ENCODE data around the gene ADGRG3.

Gene ADGRG3

GRCh38 chr16:57681950-57682728 is 14.0 kb downstream of the ADGRG3 start:
- no peak for DNase-seq

GRCh38 chr16:57682809-57683635 is 14.9 kb downstream of the ADGRG3 start:
- no peak for DNase-seq

- no peak for DNase-seq
These were observed 15.8 kb downstream of the ADGRG3 start for GRCh38 chr16:57683636-57684545.

DNA sequence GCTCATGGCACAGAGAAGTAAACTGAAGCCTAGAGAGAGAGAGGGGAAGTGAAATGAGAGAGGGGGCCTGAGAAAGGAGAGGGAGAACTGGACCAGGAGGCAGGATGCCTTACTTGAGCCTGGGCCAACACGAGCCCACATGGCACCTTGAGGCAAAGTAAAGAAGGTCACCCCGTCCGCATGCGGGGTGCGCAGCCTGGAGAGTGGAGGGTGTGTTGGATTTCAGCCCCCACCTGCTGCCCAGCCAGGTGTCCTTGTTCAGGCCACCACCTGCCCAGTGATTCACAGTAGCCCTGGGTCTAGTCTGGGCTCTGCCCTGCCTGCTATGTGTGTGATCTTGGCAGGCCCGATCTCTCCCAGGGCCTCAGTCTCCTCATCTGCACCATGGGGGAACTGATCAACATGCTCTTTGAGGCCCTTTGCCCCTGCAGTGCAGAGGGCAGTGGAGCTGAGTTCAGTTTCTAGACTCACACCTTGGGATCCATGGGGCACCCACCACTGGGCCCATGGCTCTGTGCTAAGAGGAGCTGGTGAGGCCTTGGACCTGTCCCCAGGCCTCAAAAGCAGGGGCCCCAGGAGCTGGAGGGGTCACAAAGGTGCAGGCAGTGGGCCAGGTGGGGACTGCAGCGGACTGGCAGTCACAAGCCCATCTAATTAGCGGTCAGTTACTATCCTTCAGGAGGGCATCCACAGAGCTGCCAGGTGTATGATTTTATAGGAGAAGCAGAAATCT is 16.7 kb downstream of the ADGRG3 start:
- DNase-seq = no peak

DNA sequence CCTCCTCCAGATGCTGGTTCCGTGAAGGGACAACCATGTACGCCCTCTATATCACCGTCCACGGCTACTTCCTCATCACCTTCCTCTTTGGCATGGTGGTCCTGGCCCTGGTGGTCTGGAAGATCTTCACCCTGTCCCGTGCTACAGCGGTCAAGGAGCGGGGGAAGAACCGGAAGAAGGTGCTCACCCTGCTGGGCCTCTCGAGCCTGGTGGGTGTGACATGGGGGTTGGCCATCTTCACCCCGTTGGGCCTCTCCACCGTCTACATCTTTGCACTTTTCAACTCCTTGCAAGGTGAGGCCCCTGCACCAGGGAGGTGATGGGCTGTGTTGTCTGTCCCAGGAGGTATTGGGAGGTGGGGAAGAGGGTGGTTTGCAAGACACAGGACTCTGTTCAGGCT is 17.5 kb downstream of the ADGRG3 start:
- DNase-seq = no peak

- DNase-seq = no peak
These were observed 18.5 kb downstream of the ADGRG3 start for GRCh38 chr16:57686577-57686976.

DNA sequence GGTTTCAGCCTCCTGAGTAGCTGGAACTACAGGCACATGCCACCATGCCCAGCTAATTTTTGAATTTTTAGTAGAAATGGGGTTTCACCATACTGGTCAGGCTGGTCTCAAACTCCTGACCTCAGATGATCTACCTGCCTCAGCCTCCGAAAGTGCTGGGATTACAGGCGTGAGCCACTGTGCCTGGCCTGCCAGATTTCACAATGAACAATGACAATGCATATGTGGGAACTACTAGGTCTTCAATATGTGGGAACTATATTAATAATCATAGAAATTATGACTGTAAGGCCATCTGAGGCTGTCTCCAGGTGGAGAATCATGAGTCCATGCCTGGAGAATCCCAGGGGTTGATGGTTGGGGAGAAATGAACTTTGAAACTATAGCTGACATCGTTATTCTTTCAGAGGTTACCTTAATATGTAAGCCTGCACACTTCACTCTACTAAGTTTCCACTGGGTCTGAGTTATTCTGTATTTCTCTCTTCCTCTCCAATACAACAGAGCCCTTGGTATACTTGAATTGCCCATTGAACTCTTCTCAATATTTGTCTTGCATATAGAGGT is 19.3 kb downstream of the ADGRG3 start:
- DNase-seq = no peak

DNA sequence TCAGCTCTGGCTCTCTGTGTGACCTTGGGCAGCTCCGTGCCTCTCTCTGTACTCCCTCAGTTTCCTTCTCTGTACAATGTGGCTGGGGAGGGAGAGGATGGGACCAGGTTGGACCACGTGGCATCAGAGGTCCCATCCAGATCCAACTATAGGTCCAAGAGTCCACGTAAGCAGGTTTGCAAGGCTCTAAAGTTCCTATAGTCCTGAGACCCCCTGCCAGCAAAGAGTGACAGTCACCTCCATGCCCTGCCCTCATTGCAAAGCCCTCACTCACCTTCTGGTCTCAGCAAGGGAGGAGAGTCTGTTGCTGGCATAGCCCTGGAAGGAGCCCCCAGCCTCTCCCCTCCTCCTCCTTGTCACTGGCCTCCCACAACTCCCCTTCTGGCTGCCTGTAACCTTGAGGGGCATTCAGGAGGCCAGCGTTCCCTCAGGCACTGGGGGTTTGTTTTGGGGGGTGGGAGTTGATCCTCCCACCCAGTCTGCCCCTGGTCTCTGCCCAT is 20.4 kb downstream of the ADGRG3 start:
- no peak for DNase-seq

- DNase-seq = no peak
These were observed 21.1 kb downstream of the ADGRG3 start for GRCh38 chr16:57688987-57689761.

DNA sequence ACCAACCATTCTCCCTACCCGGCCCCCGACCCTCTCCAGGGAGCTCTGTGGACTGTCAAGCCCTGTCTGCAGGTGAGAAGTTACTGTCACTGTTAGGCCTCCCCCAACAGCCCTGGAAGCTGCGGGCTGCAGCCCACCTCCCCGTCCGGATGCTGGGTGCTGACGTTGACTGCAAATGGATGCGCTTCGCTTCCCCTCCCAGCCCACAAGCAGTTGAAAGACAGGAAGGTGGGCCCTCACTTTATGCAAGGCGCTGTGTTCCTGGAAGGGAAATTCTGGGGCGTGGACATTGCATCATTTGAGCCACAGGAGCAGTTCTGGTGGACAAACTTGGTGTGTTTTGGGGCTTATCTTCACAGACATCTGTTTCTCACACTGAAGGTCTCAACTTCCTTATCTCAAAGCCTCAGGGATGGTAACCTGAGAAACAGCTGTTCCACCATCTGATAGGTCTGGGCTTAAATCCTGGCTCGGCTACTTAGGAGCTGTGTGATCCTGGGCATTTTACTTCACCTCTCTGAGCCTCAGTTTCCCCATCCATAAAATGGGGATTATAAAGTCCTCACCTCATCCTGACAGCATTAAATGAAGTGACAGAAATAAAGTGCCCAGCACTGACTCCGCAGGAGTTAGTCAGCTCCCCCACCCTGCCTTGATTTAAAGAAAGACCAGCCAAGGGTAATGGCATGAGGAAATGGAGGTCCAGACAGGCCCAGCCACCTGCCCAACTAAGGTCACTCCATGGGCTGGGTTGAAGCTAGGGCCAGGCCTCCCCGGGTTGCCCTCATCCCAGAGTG is 21.9 kb downstream of the ADGRG3 start:
- no peak for DNase-seq

DNA sequence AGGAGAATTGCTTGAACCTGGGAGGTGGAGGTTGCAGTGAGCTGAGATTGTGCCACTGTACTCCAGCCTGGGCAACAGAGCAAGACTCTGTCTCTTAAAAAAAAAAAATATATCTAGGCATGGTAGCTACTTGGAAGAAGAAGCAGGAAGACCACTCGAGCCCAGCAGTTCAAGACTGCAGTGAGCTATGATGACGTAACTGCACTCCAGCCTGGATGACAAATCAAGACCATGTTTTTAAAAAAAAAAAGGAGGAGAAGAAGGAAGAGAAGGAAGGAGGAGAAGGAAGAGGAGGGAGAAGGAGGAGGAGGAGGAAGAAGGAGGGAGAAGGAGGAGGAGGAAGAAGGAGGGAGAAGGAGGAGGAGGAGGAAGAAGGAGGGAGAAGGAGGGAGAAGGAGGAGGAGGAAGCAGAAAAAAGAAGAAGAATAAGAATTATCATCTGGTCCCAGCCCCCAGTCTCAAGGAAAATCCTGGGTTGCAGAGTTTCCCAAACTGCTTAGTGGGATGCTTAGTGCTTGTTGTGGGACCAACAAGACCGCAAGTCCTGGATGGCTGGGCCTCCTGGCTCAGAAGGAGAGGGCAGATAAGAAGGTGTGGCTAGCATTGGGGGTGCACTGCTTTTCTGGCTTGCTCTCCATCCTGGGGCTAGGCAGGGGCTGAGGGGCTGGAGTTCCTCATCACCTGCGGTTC is 22.8 kb downstream of the ADGRG3 start:
- no peak for DNase-seq

GRCh38 chr16:57692636-57693035 is 24.5 kb downstream of the ADGRG3 start:
- no peak for DNase-seq

GRCh38 chr16:57693550-57693949 is 25.4 kb downstream of the ADGRG3 start:
- DNase-seq = no peak

- no peak for DNase-seq
These were observed 26.2 kb downstream of the ADGRG3 start for GRCh38 chr16:57694231-57694724.

DNA sequence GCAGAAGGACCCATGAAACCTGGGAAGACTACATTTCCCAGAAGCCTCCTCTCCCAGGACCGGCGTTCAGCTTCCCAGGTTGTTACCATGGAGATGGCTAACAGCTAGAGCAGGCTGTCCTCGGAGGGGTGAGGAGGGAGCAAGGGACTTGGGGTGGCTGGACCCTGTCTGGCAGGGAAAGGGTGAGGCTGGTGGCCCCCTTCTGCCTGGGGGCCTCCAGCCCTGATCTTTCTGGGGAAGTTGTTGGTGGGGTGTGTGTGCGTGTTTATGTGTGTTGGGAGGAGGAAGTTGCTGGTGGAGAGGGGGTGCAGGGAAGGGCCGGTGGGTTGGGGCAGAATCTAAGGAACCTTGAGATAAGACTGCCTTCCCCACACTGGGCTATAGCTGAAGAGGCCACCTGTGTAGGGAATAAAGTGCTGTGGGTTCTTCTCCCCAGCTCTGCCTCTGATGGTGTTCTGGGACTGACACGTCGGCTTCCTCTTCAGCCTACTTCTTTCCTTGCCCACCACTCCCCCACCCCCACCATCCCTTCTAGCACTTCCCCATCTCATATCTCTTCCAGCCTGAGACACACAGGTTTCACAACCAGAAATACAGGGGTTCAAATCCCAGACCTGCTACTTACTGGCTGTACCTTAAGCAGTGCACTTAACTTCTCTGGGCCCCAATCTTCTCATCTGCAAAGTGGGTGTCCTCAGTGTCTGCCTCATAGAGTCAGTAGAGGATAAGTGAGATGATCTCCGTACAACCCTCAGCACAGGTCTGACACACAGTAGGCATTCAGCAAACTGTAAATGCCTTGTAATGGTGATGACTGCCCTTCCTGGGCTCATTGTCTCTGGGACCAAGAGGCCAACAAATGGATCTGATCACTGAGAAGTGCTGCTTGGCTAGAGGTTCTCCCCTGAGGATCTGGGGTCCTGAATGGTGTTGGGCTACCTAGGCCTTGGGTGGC is 26.9 kb downstream of the ADGRG3 start, which contains the start of gene DRC7:
Gene DRC7, plus strand, starts transcription at position 82 of the 955 bp plus-strand sequence. CDS start 3,144 bp downstream, outside the sequence.
- DNase-seq = peak; percentile 14

GRCh38 chr16:57695680-57696069 is 27.6 kb downstream of the ADGRG3 start:
- DNase-seq = no peak

- no peak for DNase-seq
These were observed 28.1 kb downstream of the ADGRG3 start for GRCh38 chr16:57696240-57696639.

All from DMS79 (cell line).